ENCODE results near the gene SEPSECS. TPM values are rescaled to one million over a fixed set of nuclear protein-coding genes. Genes with fewer than 3 reads are reported as not detected.
"Not testable (repeated sequence)": the region's sequence is repeated elsewhere in the genome, so short reads cannot be mapped to it uniquely, and the experiment has no call there.

Gene SEPSECS
- polyA plus RNA-seq, 3 donors, result 13.2 to 22.5 (median 19.4) TPM

GRCh38 chr4:25096251-25096980, 63.8 kb downstream of the SEPSECS start:
- DNase-seq (ENCODE audit: extremely low read depth in 1 of 11, low read depth in 9 of 11, low spot score in 4 of 11), result no peak

- DNase-seq (ENCODE audit: extremely low read depth in 1 of 11, low read depth in 9 of 11, low spot score in 4 of 11), result no peak
Observed at GRCh38 chr4:25095837-25096236, 64.4 kb downstream of the SEPSECS start.

GRCh38 chr4:25092139-25092538, 68.1 kb downstream of the SEPSECS start:
- no peak for DNase-seq (ENCODE audit: extremely low read depth in 1 of 11, low read depth in 9 of 11, low spot score in 4 of 11)

GRCh38 chr4:25090516-25090915, 69.7 kb downstream of the SEPSECS start:
- DNase-seq (ENCODE audit: extremely low read depth in 1 of 11, low read depth in 9 of 11, low spot score in 4 of 11), result no peak

GRCh38 chr4:25089051-25089763, 71.0 kb downstream of the SEPSECS start:
- DNase-seq (ENCODE audit: extremely low read depth in 1 of 11, low read depth in 9 of 11, low spot score in 4 of 11), result no peak

- DNase-seq (ENCODE audit: extremely low read depth in 1 of 11, low read depth in 9 of 11, low spot score in 4 of 11), result no peak
Observed at GRCh38 chr4:25088093-25088952, 71.9 kb downstream of the SEPSECS start.

- no peak for DNase-seq (ENCODE audit: extremely low read depth in 1 of 11, low read depth in 9 of 11, low spot score in 4 of 11)
Observed at GRCh38 chr4:25085671-25086070, 74.6 kb downstream of the SEPSECS start.

GRCh38 chr4:25083441-25083840, 76.8 kb downstream of the SEPSECS start:
- not testable (repeated sequence) for DNase-seq (ENCODE audit: extremely low read depth in 1 of 11, low read depth in 9 of 11, low spot score in 4 of 11)

GRCh38 chr4:25081866-25082471, 78.3 kb downstream of the SEPSECS start:
- no peak for DNase-seq (ENCODE audit: extremely low read depth in 1 of 11, low read depth in 9 of 11, low spot score in 4 of 11)

GRCh38 chr4:25080571-25080970, 79.7 kb downstream of the SEPSECS start:
- no peak for DNase-seq (ENCODE audit: extremely low read depth in 1 of 11, low read depth in 9 of 11, low spot score in 4 of 11)

GRCh38 chr4:25078523-25078922, 81.7 kb downstream of the SEPSECS start:
- DNase-seq (ENCODE audit: extremely low read depth in 1 of 11, low read depth in 9 of 11, low spot score in 4 of 11), result no peak

GRCh38 chr4:25076625-25077398, 83.4 kb downstream of the SEPSECS start:
- no peak for DNase-seq (ENCODE audit: extremely low read depth in 1 of 11, low read depth in 9 of 11, low spot score in 4 of 11)

GRCh38 chr4:25075851-25076250, 84.4 kb downstream of the SEPSECS start:
- no peak for DNase-seq (ENCODE audit: extremely low read depth in 1 of 11, low read depth in 9 of 11, low spot score in 4 of 11)

- no peak for DNase-seq (ENCODE audit: extremely low read depth in 1 of 11, low read depth in 9 of 11, low spot score in 4 of 11)
Observed at GRCh38 chr4:25075129-25075528, 85.1 kb downstream of the SEPSECS start.

GRCh38 chr4:25070545-25070944, 89.7 kb downstream of the SEPSECS start:
- DNase-seq (ENCODE audit: extremely low read depth in 1 of 11, low read depth in 9 of 11, low spot score in 4 of 11), result no peak

Data from renal cortex interstitium (tissue), 11 donors.